H1 (cell line): Measurements from ENCODE around the gene DOK1. TPM values are rescaled to one million over a fixed set of nuclear protein-coding genes. Genes with fewer than 3 reads are reported as not detected.

Experiments
- CTCF ChIA-PET: fragments of 300-600 bp; sonication (Branson Sonifier 250); formaldehyde crosslinking; loops from one replicate; lab custom pipeline; 2021; ENCODE audit not compliant: partially characterized antibody; lab: Charles Lee
- POLR2A ChIA-PET: fragments of 300-600 bp; sonication (Branson Sonifier 250); formaldehyde crosslinking; loops from one replicate; lab custom pipeline; 2021; ENCODE audit warnings: inconsistent platforms; ENCODE audit not compliant: partially characterized antibody; lab: Charles Lee
- DNase-seq, 2 experiments: peaks; one replicate each; pipeline versions ENCODE4 v3.0.0 to v3.0.0-alpha.2; 2010 to 2022; ENCODE audit warnings: low spot score in 2 of 2, low read depth in 1 of 2, mixed read lengths in 1 of 2
- FAIRE-seq: peaks from 2 replicates; lab custom pipeline; 2011; peaks lifted over from hg19 to GRCh38; lab: Jason Lieb, UNC
- H2AFZ ChIP-seq: 2 replicates; pipeline ENCODE4 v1.8.1; 2012; ENCODE audit warnings: low read length, inconsistent platforms
- H2AK5ac ChIP-seq: 2 replicates; pipeline ENCODE4 v1.6.1; 2013; ENCODE audit warnings: low read depth, low read length
- H2BK120ac ChIP-seq: replicated peaks from 2 replicates; pipeline ENCODE3; 2013; ENCODE audit warnings: low read depth, low read length, inconsistent platforms
- H2BK12ac ChIP-seq: 2 replicates; pipeline ENCODE4 v1.6.1; 2013; ENCODE audit warnings: low read depth, low read length
- H2BK15ac ChIP-seq: 2 replicates; pipeline ENCODE4 v1.6.1; 2013; ENCODE audit warnings: low read length
- H2BK20ac ChIP-seq: 2 replicates; pipeline ENCODE4 v1.6.1; 2013; ENCODE audit warnings: low read length
- H2BK5ac ChIP-seq: 2 replicates; pipeline ENCODE4 v1.6.1; 2013; ENCODE audit warnings: low read depth, low read length
- H3K14ac ChIP-seq: 2 replicates; pipeline ENCODE4 v1.6.1; 2013; ENCODE audit warnings: inconsistent platforms; ENCODE audit not compliant: insufficient read length
- H3K18ac ChIP-seq: 2 replicates; pipeline ENCODE4 v1.6.1; 2013; ENCODE audit warnings: low read length; ENCODE audit errors: extremely low read depth
- H3K23ac ChIP-seq: 2 replicates; pipeline ENCODE4 v1.6.1; 2013; ENCODE audit warnings: inconsistent platforms; ENCODE audit not compliant: insufficient read length
- H3K23me2 ChIP-seq: 2 replicates; pipeline ENCODE4 v1.6.1; 2013; ENCODE audit warnings: low read depth, low read length
- H3K27ac ChIP-seq: 2 replicates; pipeline ENCODE4 v1.6.1; 2011; ENCODE audit warnings: low read depth, low read length, inconsistent platforms
- H3K27me3 ChIP-seq, 4 experiments: replicated peaks in 1 of 4; 1 replicate in 1 of 4; 2 replicates in 3 of 4; pipeline versions ENCODE4 v1.6.1 to v1.8.1; 2011 to 2013; ENCODE audit warnings: low read length in 3 of 4, mild to moderate bottlenecking in 3 of 4, inconsistent platforms in 2 of 4, mixed read lengths in 2 of 4, moderate library complexity in 1 of 4; ENCODE audit not compliant: control insufficient read depth in 3 of 4, insufficient read depth in 3 of 4; ENCODE audit errors: extremely low read depth in 1 of 4
- H3K36me3 ChIP-seq, 4 experiments: 2 replicates each; pipeline versions ENCODE4 v1.6.1 to v1.8.1; 2011 to 2013; ENCODE audit warnings: mild to moderate bottlenecking in 4 of 4, low read length in 3 of 4, moderate library complexity in 2 of 4, control low read depth in 1 of 4, inconsistent platforms in 1 of 4; ENCODE audit not compliant: insufficient read depth in 4 of 4, control insufficient read depth in 2 of 4
- H3K4ac ChIP-seq: replicated peaks from 2 replicates; pipeline ENCODE3; 2013; ENCODE audit warnings: low read length, low read depth, mixed read lengths, inconsistent platforms; ENCODE audit not compliant: insufficient read length
- H3K4me1 ChIP-seq, 4 experiments: replicated peaks in 1 of 4; 1 replicate in 1 of 4; 2 replicates in 3 of 4; pipeline versions ENCODE4 v1.6.1 to v1.8.1; 2011 to 2013; ENCODE audit warnings: low read length in 3 of 4, inconsistent platforms in 2 of 4, mixed read lengths in 1 of 4; ENCODE audit not compliant: insufficient read depth in 4 of 4, control insufficient read depth in 3 of 4
- H3K4me2 ChIP-seq, 2 experiments: 2 replicates each; pipeline versions ENCODE4 v1.6.1 to v1.8.1; 2011 to 2013; ENCODE audit warnings: low read depth in 2 of 2, low read length in 2 of 2, control low read depth in 1 of 2, inconsistent platforms in 1 of 2, mild to moderate bottlenecking in 1 of 2; ENCODE audit not compliant: insufficient read depth in 1 of 2
- H3K4me3 ChIP-seq, 4 experiments: fragments of 200-600, 300-600 bp in 1 of 4; sonication (generic), shearing (Covaris generic), sonication (Bioruptor Twin) in 1 of 4; 2 replicates each; pipeline versions ENCODE4 v1.5.1 to v1.8.1; 2011 to 2016; ENCODE audit warnings: low read length in 4 of 4, low read depth in 3 of 4, control low read depth in 2 of 4, inconsistent platforms in 2 of 4, mild to moderate bottlenecking in 2 of 4, mixed read lengths in 1 of 4, moderate library complexity in 1 of 4; ENCODE audit not compliant: insufficient read depth in 2 of 4; ENCODE audit errors: extremely low read depth in 1 of 4
- H3K56ac ChIP-seq: replicated peaks from 2 replicates; pipeline ENCODE3; 2013; ENCODE audit warnings: low read depth, mild to moderate bottlenecking, mixed read lengths, low read length, inconsistent platforms; ENCODE audit not compliant: insufficient read length
- H3K79me1 ChIP-seq: 2 replicates; pipeline ENCODE4 v1.6.1; 2013; ENCODE audit warnings: low read depth, low read length, control low read depth
- H3K79me2 ChIP-seq, 2 experiments: 2 replicates each; pipeline versions ENCODE4 v1.6.1 to v1.8.1; 2012 to 2013; ENCODE audit warnings: low read length in 2 of 2, mild to moderate bottlenecking in 2 of 2, inconsistent platforms in 1 of 2; ENCODE audit not compliant: insufficient read depth in 2 of 2, control insufficient read depth in 1 of 2
- H3K9ac ChIP-seq, 4 experiments: replicated peaks in 1 of 4; 1 replicate in 1 of 4; 2 replicates in 3 of 4; pipeline versions ENCODE4 v1.6.1 to v1.8.1; 2011 to 2013; ENCODE audit warnings: low read depth in 3 of 4, low read length in 3 of 4, control low read depth in 2 of 4, mild to moderate bottlenecking in 2 of 4, moderate library complexity in 2 of 4, inconsistent platforms in 1 of 4; ENCODE audit errors: extremely low read depth in 1 of 4
- H3K9me3 ChIP-seq, 2 experiments: 2 replicates each; pipeline versions ENCODE4 v1.6.1 to v1.8.1; 2012 to 2013; ENCODE audit warnings: mild to moderate bottlenecking in 2 of 2, moderate library complexity in 2 of 2, control low read depth in 1 of 2, inconsistent platforms in 1 of 2, low read depth in 1 of 2, low read length in 1 of 2, mixed read lengths in 1 of 2; ENCODE audit not compliant: insufficient read depth in 2 of 2
- H4K20me1 ChIP-seq, 2 experiments: replicated peaks in 1 of 2; 2 replicates each; pipeline versions ENCODE3 to v1.8.1; 2011 to 2013; ENCODE audit warnings: inconsistent platforms in 2 of 2, low read length in 2 of 2, mild to moderate bottlenecking in 1 of 2; ENCODE audit not compliant: insufficient read depth in 2 of 2, control insufficient read depth in 1 of 2
- H4K5ac ChIP-seq: 2 replicates; pipeline ENCODE4 v1.6.1; 2013; ENCODE audit warnings: low read length, low read depth, mixed read lengths, inconsistent platforms; ENCODE audit not compliant: insufficient read length
- H4K8ac ChIP-seq: 2 replicates; pipeline ENCODE4 v1.8.0; 2013; ENCODE audit warnings: mild to moderate bottlenecking, moderate library complexity, low read length, inconsistent platforms; ENCODE audit not compliant: insufficient read depth; ENCODE audit errors: extremely low read depth
- H4K91ac ChIP-seq: replicated peaks from 2 replicates; pipeline ENCODE3; 2013; ENCODE audit warnings: low read length, mixed read lengths, inconsistent platforms; ENCODE audit not compliant: insufficient read length
- EZH2 ChIP-seq: fragments of 200-600 bp; sonication (generic); IDR thresholded peaks from 2 replicates; pipeline ENCODE4 v1.7.1; 2012; ENCODE audit warnings: low read depth, mild to moderate bottlenecking, moderate library complexity, low read length, inconsistent platforms; ENCODE audit not compliant: severe bottlenecking
- HDAC6 ChIP-seq: IDR thresholded peaks from one replicate; pipeline ENCODE4 v1.7.1; 2012; ENCODE audit warnings: low read depth, mild to moderate bottlenecking, inconsistent platforms, low read length, moderate library complexity
- KDM5A ChIP-seq: fragments of 200-600 bp; IDR thresholded peaks from 2 replicates; pipeline ENCODE4 v1.7.1; 2012; ENCODE audit warnings: mild to moderate bottlenecking, low read length, inconsistent platforms, mixed read lengths
- MAFK ChIP-seq: IDR thresholded peaks from 2 replicates; pipeline ENCODE4 v1.6.1; 2012; ENCODE audit warnings: low read depth, mild to moderate bottlenecking, improper control_type of control experiment, low read length
- SIRT6 ChIP-seq: IDR thresholded peaks from one replicate; pipeline ENCODE4 v1.7.1; 2012; ENCODE audit warnings: low read length, inconsistent platforms
- SP2 ChIP-seq: IDR thresholded peaks from 2 replicates; pipeline ENCODE4 v1.6.1; 2012; ENCODE audit warnings: mild to moderate bottlenecking, low read length, inconsistent platforms
- SP4 ChIP-seq: IDR thresholded peaks from 2 replicates; pipeline ENCODE4 v1.6.1; 2012; ENCODE audit warnings: low read length, inconsistent platforms
- whole genome bisulfite sequencing, 2 experiments: shearing (Covaris generic) in 1 of 2; methylation state at CpG; one replicate each; pipeline versions ENCODE4 v1.1.6 to v1.1.7; 2013 to 2015; ENCODE audit warnings: low lambda C conversion rate in 2 of 2, mixed read lengths in 2 of 2, inconsistent platforms in 1 of 2, low coverage in 1 of 2, missing lambda C conversion rate in 1 of 2; ENCODE audit not compliant: insufficient replicate concordance in 2 of 2, insufficient coverage in 1 of 2, insufficient read length in 1 of 2; ENCODE audit errors: extremely low coverage in 1 of 2, missing lambda C conversion rate in 1 of 2; 5-methylcytosine and 5-hydroxymethylcytosine counted together
- polyA plus RNA-seq, 7 experiments: library from polyadenylated mRNA; depleted of rRNA in 3 of 7; stranded (reverse) in 5 of 7; unstranded in 2 of 7; fragments of >200 nt in 5 of 7; fragments of 200-250 nt in 2 of 7; gene quantifications; 1 replicate in 5 of 7; 2 replicates in 1 of 7; 4 replicates in 1 of 7; pipeline versions ENCODE4 v1.2.1 to v1.2.3, GENCODE V29; 2011 to 2013; ENCODE audit warnings: missing spikeins in 2 of 7, mixed read lengths in 2 of 7
- total RNA-seq: library from RNA; stranded (reverse); fragmentation: NEBNext Ultra II Directional; extraction: Animal tissue kit (Norgen Biotek cat#: 25700); gene quantifications from 2 replicates; pipeline ENCODE4 v1.2.1, GENCODE V29; 2021

Gene DOK1
- total and polyA plus RNA-seq, 2 of the 8 experiments (the other 6 are each of a cell fraction or from before 2014, with no cell fraction given), result 11.0 to 14.3 TPM

- Histone ChIP-seq H3K4ac (no peak overlapping the region), H3K56ac (no peak overlapping the region), H4K20me1 (no peaks in the 10 kb centered on the region), H3K23ac (no peak overlapping the region), H2AK5ac (no peak overlapping the region), H3K79me2 (no peaks in the 10 kb centered on the region), H2BK120ac (no peak overlapping the region), H3K4me2 (no peak overlapping the region), H3K9ac (no peak overlapping the region), H3K27ac (no peak overlapping the region), H3K79me1 (no peaks in the 10 kb centered on the region), H3K18ac (no peak overlapping the region), H4K5ac (no peak overlapping the region), H4K8ac (no peak overlapping the region), H3K4me1 (peaks cover 0 to 2% (median under 1%) of the 10 kb centered on the region in 4 experiments; a peak in 1 of 7 replicates), H3K27me3 (no peaks in the 10 kb centered on the region), H3K9me3 (no peaks in the 10 kb centered on the region), H2AFZ (no peak overlapping the region), H2BK12ac (no peak overlapping the region), H3K23me2 (no peaks in the 10 kb centered on the region), H2BK15ac (no peak overlapping the region), H2BK20ac (no peak overlapping the region), H3K36me3 (no peaks in the 10 kb centered on the region), H3K14ac (no peak overlapping the region), H4K91ac (no peak overlapping the region), H2BK5ac (no peak overlapping the region), H3K4me3 (no peak overlapping the region)
- DNase-seq, result no peak
- FAIRE-seq, result no peak
- POLR2A ChIA-PET, result interaction anchor here (0.8 to 1.8 kb wide), 3 partner anchors 35 to 85 kb away, joined by 3 to 4 read pairs (median 4); partner anchors contain the start of gene LBX2
- CTCF ChIA-PET, result interaction anchor here (0.8 to 12.2 kb wide), 8 partner anchors 9 to 157 kb away, joined by 3 to 158 read pairs (median 8); partner anchors contain the start of genes CCDC142, PCGF1 and TTC31
- TF ChIP-seq SIRT6 (no peak), KDM5A (no peak), EZH2 (no peak), SP2 (no peak), HDAC6 (no peak), SP4 (no peak), MAFK (no peak)
- 83% methylated on average over 2 of the region's 2 CpGs; no CpG with 5 or more reads in 1 of the 2 experiments for WGBS, 2 experiments
Measured at GRCh38 chr2:74584088-74584645, 29.6 kb downstream of the DOK1 start.
